HG03095 (cell line): ENCODE results near the gene NLRP11.

Experiments used
- ATAC-seq: cut with Tn5 transposase; IDR thresholded peaks from one replicate; pipeline ENCODE4 v1.9.1; 2021; ENCODE audit warnings: moderate library complexity; ENCODE audit not compliant: unreplicated experiment

NLRP11 gene

DNA sequence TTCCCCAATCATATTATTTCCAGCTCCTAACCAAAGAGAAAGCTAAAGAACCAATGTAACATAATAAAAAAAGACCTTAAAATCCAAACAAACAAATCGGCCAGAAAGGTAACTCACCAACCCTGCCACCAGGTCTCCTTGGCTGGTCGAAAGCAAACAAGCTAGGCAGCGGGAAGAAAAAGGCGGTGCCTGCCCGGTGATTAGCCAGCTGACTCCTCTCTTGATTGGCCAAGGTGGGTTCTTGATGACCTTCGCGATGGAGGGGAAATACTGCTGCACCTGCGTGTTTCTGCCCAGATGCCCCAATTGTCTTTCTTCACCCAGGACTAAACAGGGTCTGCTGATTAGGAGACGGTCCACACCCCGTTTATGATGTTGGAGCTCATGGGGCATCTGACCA lies at the start of gene NLRP11:
Gene NLRP11, minus strand, starts transcription at position 154 of the 400 bp plus-strand sequence. CDS start 13,825 bp downstream, outside the sequence.
- ATAC-seq, result no peak

DNA sequence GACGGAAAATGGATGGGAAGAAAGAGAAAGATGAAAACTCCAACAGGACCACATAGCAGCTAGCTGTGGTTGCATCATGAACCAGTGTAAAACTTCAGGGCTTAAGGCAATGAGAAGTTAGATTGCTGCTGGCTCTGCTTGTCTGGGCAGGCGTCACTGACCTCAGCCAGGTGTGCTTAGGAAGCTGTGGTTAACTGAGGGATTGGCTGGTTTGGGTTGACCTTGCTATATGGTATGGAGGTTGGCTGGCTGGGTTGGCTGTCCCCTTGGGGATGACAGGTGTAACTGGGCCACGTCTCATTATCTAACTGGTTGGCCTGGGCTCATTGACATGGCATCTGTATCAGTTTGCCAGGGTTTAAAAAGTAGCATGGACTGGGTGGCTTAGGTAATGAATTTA lies 45.4 kb upstream of the NLRP11 start:
- ATAC-seq, result no peak

- no peak for ATAC-seq
These were observed 38.9 kb upstream of the NLRP11 start for GRCh38 chr19:55870736-55871135.

GRCh38 chr19:55867101-55867500 lies 35.3 kb upstream of the NLRP11 start:
- no peak for ATAC-seq

GRCh38 chr19:55866521-55866920 lies 34.7 kb upstream of the NLRP11 start:
- ATAC-seq, result no peak

DNA sequence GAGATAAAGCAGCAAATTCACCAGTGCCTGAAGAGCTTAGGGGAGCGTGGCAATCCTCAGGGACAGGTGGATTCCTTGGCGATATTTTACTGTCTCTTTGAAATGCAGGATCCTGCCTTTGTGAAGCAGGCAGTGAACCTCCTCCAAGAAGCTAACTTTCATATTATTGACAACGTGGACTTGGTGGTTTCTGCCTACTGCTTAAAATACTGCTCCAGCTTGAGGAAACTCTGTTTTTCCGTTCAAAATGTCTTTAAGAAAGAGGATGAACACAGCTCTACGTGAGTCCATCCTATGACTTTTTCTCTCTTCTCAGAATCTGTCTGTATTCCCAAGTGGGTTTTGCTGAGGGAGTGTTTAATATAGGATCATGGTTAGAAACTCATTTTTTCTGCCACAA lies 27.2 kb upstream of the NLRP11 start:
- ATAC-seq, result no peak

DNA sequence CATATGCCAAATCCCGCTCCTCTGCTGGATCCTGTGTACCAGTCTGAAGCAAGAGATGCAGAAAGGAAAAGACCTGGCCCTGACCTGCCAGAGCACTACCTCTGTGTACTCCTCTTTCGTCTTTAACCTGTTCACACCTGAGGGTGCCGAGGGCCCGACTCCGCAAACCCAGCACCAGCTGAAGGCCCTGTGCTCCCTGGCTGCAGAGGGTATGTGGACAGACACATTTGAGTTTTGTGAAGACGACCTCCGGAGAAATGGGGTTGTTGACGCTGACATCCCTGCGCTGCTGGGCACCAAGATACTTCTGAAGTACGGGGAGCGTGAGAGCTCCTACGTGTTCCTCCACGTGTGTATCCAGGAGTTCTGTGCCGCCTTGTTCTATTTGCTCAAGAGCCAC lies 26.6 kb upstream of the NLRP11 start:
- ATAC-seq, result no peak

DNA sequence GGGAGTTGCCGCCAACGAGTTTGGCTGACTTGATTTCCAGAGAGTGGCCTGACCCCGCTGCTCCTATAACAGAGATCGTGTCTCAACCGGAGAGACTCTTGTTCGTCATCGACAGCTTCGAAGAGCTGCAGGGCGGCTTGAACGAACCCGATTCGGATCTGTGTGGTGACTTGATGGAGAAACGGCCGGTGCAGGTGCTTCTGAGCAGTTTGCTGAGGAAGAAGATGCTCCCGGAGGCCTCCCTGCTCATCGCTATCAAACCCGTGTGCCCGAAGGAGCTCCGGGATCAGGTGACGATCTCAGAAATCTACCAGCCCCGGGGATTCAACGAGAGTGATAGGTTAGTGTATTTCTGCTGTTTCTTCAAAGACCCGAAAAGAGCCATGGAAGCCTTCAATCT lies 26.2 kb upstream of the NLRP11 start:
- ATAC-seq, result no peak

DNA sequence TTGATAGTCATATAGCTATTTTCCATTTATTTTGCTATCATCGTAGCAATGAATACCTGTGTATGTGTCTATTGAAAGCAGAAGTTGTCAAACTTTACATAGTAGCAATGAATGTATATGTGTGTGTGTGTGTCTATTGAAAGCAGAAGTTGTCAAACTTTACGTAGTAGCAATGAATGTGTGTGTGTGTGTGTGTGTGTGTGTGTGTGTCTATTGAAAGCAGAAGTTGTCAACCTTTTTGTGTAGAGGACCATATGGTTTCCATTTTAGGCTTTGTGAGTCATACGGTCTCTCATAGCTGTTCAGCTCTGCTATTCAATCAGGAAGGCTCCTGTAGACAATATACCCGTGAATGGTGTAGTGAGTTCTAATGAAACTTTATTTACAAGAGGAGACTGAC lies 25.4 kb upstream of the NLRP11 start:
- ATAC-seq, result no peak

- no peak for ATAC-seq
These were observed 23.4 kb upstream of the NLRP11 start for GRCh38 chr19:55855160-55855559.

- no peak for ATAC-seq
These were observed 7.1 kb upstream of the NLRP11 start for GRCh38 chr19:55838906-55839305.

DNA sequence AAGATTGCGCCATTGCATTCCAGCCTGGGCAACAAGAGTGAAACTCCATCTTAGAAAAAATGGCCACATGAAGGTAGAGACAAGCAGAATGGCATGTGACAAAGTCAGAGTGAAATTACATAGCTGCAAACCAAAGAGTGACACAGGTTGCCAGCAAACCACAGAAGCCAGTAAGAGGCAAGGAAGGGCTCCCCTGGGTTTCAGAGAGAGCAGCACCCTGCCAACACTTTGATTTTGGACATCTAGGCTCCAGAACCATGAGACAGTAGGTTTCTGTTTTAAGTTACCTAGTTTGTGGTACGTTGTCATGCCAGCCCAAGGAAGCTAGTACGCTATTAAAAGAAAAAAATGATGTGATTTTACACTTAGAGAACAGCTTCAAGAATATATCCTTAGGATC lies 6.5 kb upstream of the NLRP11 start:
- no peak for ATAC-seq

GRCh38 chr19:55836340-55836739 lies 4.5 kb upstream of the NLRP11 start, which contains the start of gene NLRP4:
Gene NLRP4, plus strand, starts transcription at chr19:55836540. Its CDS starts 15,541 bp downstream, at chr19:55852081.
- ATAC-seq, result no peak

GRCh38 chr19:55832676-55833075 lies 877 bp upstream of the NLRP11 start:
- ATAC-seq, result no peak

GRCh38 chr19:55830656-55831055 lies 1.1 kb downstream of the NLRP11 start:
- no peak for ATAC-seq

DNA sequence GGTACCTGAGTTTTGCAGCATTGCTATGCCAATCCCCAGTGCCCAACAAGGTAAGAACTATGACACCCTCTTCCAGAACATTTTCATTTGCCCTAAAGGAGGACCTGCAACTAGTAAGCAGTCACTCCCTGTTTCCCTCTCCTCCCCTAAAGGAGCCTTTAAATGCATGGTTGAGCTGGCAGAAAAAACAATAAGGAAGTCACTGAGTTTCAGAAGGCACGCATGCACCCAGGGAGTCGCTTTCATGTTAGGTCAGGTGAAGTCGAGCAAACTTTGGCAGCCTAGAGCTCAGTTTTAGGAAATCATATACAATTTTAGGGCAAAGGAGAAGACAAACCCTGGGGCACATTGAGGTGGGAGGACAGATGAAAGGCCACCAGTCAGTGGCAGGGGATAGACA lies 11.8 kb downstream of the NLRP11 start:
- ATAC-seq, result no peak

DNA sequence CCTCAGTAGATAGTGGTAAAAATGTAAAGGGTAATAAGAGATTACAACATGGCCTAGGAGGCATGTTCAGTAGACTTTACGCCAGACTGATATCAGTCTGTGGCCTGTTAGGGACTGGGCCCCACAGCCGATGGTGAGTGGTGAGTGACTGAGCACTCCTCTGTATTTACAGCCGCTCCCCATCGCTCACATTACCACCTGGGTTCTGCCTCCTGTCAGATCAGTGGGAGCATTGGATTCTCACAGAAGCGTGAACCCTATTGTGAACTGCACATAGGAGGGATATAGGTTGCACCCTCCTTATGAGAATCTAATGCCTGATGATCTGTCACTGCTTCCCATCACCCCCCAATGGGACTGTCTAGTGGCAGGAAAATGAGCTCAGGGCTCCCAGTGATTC lies 17.9 kb downstream of the NLRP11 start:
- no peak for ATAC-seq

GRCh38 chr19:55812449-55812848 lies 19.4 kb downstream of the NLRP11 start:
- ATAC-seq, result no peak

DNA sequence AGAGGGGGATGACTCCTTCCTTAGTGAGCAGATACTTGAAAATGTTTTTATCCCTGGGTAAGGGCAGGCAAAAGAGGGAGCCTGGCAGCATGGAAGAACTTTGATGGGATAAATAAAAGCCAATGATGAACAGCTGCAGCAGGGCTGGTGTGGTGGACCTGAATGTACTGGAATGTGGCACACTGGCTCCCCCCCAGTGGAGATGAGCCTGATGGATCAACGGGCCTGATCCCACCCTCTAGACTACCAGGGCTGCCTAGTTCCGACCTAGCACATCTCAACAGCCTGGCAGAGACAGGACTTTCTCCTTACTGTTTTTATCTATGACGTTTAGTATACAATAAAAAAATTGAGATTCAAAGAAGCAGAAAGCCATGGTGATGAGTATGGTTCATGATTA lies 20.5 kb downstream of the NLRP11 start:
- ATAC-seq, result no peak

DNA sequence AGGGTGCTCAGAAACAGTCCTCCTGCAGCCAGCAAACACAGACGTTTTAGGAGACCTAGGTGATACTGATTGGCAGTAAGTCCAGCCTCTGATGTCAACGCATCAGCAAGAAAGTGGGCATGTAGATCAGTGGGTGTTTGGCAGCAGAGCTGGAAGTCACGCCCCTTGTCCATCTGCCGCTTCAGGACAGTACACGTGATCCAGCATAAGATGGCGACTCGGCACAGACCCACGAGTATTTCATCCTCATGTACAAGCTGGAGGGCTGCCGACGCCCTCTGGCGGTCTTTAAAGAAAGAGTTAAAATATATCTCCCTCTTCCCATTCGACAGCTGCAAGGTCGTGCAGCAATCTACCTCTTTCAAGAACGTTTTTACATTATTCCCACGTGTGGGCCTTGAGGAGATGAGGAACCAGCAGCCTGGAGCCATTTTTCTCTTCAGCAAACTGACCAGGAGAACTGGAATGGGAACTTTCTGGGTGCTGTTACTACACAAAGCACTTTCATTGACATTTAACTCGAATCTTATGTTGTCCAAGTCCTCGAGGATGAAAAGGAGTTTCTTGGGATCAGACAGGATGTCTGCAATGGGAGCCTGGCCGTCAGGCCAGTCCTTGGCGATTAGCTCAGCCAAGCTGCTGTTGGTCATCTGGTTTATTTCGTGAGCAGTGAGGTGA lies 22.3 kb downstream of the NLRP11 start:
- no peak for ATAC-seq

DNA sequence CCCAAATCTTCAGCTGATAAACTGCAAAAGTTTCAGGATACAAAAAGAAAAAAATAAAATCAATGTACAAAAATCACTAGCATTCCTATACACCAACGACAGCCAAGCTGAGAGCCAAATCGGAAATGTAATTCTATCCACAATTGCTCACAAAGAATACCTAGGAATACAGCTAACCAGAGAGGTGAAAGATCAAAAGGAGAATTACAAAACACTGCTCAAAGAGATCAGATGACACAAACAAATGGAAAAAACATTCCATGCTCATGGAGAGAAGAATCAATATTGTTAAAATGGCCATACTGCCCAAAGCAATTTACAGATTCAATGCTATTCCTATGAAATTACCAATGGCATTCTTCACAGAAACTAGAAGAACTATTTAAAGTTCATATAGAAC lies 29.5 kb downstream of the NLRP11 start:
- no peak for ATAC-seq

DNA sequence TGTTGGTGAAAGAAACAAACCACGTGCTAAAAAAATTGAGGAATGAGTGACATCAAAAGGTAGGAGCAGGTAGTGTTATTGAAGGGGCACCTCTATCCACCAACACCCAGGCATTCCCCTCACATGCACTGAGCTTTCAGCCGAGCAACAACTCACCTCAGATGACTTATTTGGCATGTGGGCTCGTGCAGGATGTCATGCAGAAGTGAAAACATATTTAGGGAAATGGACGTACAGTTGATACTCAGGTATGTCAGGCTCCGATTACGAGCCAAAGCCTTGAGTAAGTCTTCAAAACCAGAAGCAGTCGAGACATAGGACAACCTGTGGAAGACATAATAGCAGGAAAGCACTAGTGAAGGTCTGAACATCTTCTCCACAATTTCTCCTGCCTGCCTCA lies 30.4 kb downstream of the NLRP11 start:
- no peak for ATAC-seq

GRCh38 chr19:55795021-55795420 lies 36.8 kb downstream of the NLRP11 start:
- ATAC-seq, result no peak
